ENCODE data around the gene TUBG2.
A peak's percentile ranks its signal among the peaks of the same experiment; 100 is the strongest.

Gene TUBG2

DNA sequence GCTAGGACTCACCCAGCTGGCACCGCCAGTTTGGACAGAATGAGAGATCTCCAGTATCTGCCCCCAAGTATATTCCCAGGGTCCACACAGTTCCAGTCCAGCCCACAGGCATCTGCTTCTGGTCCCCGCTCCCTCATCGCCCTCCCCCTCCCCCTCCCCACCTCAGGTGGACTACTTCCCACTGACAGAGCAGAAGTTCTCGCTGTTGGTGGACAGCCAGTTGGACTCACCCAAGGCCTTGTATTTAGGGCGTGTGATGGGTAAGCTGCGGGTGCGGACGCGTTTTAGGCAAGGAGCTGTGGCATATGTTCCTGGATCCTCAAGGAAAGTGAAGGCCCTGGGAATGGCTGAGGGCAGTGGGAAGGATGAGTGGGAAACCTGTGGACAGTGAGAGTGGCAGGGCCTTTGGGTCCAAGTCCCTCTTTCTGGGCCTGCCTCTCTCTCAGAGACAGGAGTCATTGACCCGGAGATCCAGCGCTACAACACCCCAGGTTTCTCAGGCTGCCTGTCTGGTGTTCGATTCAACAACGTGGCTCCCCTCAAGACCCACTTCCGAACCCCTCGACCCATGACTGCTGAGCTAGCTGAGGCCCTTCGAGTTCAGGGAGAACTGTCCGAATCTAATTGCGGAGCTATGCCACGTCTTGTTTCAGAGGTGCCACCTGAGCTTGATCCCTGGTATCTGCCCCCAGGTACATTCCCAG, 38.2 kb downstream of the TUBG2 start:
- DNase-seq (ENCODE audit: low spot score), result no peak

DNA sequence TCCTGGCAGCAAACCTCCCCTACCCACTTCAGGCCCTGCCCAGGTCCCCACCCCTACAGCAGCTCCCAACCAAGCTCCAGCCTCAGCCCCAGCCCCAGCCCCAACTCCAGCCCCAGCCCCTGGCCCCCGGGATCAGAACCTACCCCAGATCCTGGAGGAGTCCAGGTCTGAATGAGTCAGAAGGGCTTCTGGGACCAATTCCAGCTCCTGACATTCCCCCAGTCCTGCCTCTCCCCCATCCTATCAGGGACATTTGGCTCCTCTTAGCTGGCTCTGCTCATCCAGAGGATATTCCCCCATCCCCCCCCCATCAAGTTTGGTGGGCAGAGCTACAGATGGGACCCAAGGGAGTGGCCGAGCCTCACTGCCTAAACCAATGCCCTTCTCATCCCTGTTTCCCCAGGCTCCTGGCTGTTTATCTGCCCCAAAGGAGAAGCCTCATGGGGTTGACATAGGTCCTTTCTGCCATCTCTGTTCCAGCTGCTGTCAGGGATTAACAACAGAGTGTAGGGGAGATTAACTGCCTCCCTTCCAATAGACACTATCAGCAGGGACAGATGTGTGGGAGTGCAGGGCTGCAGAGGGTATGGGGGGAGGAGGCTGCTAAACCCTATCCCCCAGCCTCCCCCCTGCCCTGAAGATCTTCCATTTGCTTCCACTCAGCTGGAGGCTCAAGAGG, 39.8 kb downstream of the TUBG2 start:
- DNase-seq (ENCODE audit: low spot score), result peak; percentile 92

DNA sequence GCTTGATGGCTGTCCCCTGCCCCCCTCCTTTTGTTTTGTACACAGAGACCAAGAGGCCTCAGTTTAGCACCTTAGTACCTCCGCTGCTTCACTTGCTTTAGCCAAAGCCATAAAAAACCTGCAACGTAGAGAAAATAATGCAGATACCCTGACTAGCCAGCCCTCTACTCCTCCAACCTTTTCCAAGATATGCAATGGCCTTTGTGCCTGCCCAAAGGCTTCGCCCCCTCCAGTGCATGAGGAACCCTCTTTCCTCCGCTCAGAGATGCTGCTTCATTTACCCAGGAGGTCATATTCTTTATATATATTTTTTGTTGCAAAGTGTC, 40.3 kb downstream of the TUBG2 start:
- no peak for DNase-seq (ENCODE audit: low spot score)

DNA sequence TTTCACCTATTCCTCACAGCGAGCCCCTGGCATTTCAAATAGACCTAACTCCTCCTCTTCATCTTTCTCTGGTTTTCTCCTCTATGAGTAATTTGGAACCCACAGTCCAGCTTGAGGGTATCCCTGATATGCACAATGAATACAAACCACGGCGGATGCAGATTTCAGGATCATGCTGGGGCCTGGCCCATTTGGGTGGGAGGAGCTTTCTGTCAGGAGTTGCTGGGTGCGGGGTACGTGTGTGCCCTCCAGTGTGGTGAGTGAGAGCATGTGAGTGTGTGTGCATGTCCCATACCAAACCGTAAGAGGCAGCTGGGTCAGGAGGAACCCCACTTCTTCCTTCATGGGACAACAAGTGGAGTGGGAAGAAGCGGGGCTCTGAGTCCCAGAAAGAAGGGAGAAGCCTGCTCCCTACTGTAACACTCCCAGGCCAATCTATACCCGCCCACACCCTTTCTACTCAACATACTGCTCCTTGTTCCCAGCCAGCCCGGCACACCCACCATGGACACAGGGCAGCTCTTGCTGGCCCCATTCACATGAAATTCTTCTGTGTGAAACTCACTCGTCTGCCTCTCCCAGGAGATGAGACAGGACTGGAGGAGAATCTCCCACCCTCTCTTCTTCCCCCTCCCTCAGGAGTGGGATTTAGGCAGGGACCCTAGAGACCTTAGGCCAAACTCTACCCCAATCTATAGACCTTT, 41.7 kb downstream of the TUBG2 start:
- DNase-seq (ENCODE audit: low spot score), result no peak

DNA sequence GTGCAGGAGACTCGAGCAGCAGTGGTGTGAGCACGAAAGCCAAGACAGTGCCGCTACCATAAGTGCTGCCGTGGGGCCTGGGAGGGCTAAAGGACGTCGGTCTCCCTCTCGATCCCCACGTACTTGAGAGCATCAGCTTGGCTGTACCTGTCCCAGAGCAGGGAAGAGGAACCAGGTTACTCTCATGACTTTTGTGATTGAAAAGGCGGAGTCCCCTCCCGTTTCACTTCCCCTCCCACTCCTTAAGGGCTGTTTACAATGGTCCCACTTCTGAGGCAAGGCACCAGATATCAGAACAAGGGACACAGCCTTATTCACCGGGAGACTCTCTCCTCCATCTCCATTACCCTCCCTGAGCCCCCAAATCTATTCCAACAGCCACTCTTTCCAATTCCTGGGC, 43.4 kb downstream of the TUBG2 start:
- no peak for DNase-seq (ENCODE audit: low spot score)

DNA sequence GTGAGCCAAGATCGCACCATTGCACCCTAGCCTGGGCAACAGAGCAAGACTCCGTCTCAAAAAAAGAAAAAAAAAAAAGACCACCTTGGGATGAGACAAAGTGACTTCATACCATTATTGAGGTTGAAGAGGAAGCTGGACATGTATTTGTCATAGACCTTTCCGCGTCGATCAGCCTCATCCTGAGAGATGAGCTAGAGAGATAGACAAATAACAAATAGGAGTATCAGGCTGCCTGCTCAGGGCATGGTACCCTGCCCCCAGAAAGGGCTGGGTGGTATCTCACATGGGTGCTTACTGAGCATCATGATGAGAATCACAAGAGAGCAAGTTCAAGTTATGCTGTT, 45.4 kb downstream of the TUBG2 start:
- no peak for DNase-seq (ENCODE audit: low spot score)

DNA sequence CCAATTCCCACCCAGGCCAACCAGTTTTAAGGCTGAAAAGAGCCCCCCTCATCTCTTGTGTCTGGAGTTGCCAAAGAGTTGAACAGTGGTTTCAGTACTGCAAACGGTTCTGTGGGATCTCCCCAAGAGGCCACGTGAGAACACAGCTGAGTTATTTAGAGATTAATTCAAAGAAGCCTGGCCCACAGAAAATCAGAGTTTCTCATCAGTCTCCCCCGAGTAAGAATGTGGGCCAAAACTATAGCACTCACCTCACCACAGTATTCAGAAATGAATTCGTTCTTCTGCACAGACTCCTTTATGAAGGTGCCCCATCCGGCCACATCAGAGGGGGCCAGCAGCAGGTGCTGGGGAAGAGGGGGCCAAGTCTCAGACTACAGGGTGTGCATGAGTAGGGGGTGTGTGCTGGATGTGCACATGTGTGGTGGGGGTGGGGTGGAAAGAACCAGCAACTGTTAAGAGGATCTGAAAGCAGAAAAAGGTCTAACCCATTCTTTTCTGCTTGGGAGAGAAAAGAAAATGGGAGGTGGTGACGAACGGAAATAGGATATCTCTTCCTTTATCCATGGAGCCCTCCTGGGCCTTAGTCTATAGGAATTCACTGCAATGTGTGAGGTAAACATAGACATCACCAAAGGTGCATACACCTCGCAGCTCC, 45.9 kb downstream of the TUBG2 start:
- no peak for DNase-seq (ENCODE audit: low spot score)

DNA sequence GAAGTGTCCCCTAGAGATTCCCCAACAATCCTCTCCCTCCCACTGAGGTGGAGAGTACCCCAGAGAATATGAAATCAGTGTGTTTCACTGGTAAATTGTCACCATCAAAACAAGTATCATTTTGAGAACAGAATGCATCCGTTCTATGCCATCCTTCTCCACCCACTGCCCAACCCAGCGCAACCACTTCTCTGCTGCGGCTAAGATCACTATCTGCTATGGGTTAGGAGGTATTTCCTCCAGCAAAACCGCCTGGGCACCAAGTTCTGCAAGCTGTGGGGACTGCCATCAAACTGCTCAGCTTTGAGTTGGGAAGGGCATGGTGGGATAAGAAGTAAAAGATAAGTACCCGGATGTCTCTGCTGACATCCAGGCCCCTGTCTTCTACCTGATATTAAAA, 47.6 kb downstream of the TUBG2 start:
- DNase-seq (ENCODE audit: low spot score), result no peak

DNA sequence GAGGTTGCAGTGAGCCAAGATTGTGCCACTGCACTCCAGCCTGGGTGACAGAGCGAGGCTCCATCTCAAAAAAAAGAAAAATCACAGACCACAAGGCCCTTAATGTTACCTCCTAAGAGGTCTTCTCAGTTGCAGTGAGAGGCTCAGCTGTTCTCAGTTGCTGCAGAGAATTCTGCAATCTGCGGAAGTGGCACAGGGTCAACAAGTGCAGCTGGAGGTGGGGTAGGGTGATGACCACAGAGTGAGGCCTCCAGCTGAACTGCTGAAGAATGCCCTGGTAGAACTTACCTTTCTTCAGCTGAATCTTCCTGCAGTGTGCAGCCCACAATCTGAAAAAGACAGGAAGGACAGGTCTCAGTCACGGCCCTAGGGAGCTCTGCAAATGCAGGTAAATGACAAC, 49.5 kb downstream of the TUBG2 start:
- DNase-seq (ENCODE audit: low spot score), result no peak

DNA sequence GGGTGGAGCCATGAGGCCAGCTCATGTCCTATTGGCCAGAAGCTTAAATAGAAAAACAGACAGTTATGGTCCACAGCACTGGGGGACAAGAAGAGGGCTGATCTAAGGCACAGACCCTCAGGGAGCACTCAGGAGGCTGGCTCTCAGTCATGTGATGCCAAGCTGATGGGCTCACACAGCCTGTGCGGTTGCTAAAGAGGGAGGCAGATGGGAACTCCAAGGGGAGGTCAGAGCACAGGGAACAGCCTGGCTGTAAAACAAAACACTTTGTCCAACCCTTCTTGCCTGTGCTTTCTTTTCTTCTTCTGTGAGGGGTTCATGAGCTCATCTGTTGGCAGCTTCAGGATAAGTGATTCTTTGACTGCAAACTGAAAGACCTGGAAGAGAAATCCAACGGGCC, 50.5 kb downstream of the TUBG2 start:
- no peak for DNase-seq (ENCODE audit: low spot score)

Data from AG20443 (cell line).